Measurements from ENCODE around the gene DDX23. TPM values are rescaled to one million over a fixed set of nuclear protein-coding genes. Genes with fewer than 3 reads are reported as not detected.
"Not testable (repeated sequence)": the region's sequence is repeated elsewhere in the genome, so short reads cannot be mapped to it uniquely, and the experiment has no call there.

Gene DDX23
- total RNA-seq, 1 donor = 51.9 TPM

DNA sequence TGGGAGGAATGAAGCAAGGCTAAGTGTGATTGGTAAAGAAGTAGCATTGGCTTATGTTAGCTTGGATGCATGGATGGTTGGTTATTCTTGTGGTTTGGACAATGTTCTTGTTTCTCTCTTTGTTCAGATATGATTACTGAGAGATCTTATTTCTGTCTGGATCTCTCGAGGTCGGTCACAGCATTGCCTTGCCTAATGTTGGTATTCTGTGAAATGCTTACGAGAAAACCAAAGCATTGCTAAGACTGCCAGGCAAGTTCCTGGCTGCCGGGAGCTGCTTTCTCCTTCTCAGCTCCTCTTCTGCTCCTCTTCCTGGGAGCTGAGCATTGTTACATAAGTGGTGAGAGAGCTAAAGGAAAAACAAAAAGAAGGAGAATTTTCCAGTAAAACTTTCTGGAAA, 21.1 kb upstream of the DDX23 start:
- H3K9me3 ChIP-seq (ENCODE audit: low read depth, low read length) = no peaks in the 10 kb centered on the region
- no peaks in the 10 kb centered on the region for H3K4me1 ChIP-seq (ENCODE audit: insufficient read depth, low read length)
- no peak overlapping the region for H3K4me3 ChIP-seq (ENCODE audit: low read length)
- H3K27me3 ChIP-seq (ENCODE audit: insufficient read depth, low read length) = no peaks in the 10 kb centered on the region

DNA sequence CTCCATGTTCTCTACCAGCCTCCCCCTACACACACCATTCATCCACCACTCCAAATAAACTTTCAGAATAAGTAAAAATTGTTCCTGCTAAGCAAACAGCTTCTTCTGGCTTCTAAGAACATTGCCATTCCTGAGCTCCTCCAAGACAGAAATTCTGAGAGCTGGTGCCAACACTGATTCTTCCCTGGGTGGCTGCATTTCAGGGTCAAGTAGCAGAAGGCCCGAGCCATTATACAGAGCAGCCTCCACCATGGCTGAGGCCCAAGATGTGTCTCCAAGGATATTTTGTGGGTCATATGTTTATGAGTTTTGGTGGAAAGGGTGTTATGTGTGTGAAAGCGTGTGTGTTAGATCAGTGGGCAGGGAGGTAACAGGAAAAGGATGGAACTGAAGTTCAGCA, 17.2 kb upstream of the DDX23 start:
- Histone ChIP-seq H3K9me3 (ENCODE audit: low read depth, low read length) (no peaks in the 10 kb centered on the region), H3K4me3 (ENCODE audit: low read length) (no peak overlapping the region), H3K27me3 (ENCODE audit: insufficient read depth, low read length) (peaks cover 3% of the 10 kb centered on the region), H3K4me1 (ENCODE audit: insufficient read depth, low read length) (peaks cover 19% of the 10 kb centered on the region)

DNA sequence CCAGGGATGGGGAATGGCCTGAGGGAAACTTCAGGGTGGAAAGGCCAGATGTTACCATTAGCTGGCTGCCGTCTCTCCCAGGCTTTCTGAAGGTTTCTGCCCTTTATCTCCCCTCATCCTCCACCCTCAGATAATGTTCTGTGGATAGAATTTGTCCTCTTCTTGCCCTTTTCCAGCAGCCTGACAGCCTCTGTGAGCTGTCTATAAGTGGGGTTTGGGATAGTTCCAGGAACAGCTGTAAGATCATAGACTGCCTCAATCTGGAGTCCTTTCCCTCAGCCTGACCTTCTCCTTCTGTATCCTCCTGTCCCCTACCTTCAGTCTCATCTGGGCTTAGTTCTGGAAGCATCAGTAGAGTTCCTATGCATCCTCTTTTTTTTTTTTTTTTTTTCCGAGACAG, 16.5 kb upstream of the DDX23 start:
- Histone ChIP-seq H3K4me3 (ENCODE audit: low read length) (no peak overlapping the region), H3K27me3 (ENCODE audit: insufficient read depth, low read length) (peaks cover 10% of the 10 kb centered on the region), H3K9me3 (ENCODE audit: low read depth, low read length) (no peaks in the 10 kb centered on the region), H3K4me1 (ENCODE audit: insufficient read depth, low read length) (peaks cover 22% of the 10 kb centered on the region)

DNA sequence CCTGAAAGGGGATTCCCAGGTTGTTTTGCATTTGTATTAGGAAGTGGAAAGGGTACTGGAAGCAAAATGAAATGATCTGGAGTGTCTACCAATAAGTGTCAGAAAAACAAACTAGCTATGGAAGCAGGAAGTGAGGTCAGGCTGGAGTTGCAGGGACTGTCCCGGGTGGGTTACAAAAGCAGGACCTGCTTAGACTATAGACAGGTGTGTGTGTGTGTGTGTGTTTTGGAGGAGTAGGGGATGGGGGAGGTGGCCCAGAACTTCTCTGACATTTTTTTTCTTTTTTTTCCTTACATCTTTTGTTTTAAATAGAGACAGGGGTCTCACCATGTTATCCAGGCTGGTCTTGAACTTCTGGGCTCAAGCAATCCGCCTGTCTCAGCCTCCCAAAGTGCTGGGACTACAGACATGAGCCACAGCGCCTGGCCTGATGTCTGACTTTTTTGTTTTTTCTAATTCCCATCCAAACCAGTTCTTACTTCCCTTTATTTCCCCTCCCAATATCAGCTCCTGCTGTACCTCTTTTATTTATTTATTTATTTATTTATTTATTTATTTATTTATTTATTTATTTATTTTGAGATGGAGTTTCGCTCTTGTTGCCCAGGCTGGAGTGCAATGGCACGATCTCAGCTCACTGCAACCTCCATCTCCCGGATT, 14.2 kb upstream of the DDX23 start:
- H3K4me1 ChIP-seq (ENCODE audit: insufficient read depth, low read length) = peaks cover 22% of the 10 kb centered on the region
- peak overlapping the region; percentile 42 for H3K4me3 ChIP-seq (ENCODE audit: low read length)
- no peaks in the 10 kb centered on the region for H3K9me3 ChIP-seq (ENCODE audit: low read depth, low read length)
- peaks cover 11% of the 10 kb centered on the region for H3K27me3 ChIP-seq (ENCODE audit: insufficient read depth, low read length)

DNA sequence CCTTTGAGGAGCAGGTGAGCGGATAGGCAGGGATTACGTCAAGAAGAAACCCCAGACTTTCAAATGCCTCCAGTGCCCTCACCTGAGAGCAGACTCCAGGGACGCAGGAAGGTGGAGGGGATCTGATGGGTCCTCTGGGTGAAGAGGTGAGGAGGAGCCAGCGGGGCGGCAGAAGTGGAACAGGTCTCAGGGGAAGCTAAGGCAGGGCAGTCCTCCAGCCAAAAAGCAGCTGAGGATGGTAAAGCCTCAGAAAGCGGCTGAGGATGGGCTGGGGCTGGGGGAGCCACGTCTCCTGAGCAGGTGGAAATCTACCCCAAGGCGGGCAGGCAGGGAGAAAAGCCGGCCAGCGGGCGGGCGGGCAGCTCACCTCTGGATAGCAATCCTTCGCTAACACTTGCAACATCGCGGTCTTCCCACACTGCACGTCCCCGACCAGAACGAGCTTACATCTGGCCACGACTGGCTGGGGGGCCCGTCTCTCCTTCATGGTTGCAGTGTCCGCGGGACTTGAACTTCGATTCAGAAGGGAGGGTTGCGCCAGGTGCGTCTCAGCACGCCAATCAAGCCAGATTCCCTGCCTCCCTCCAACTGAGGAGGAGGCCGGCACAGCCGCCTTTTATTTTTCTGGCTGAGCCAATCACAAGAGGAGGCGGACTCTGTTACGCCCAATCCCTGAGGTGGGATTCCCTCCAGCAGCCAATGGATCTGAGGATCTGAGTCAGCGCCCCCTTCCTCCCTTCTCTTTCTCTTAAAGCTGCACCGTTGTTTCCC, 13.5 kb upstream of the DDX23 start, which contains the start of gene RND1:
RND1 (minus strand) TSS at position 590 of the 771 bp plus-strand sequence; CDS start at position 487, 103 bp downstream.
- Histone ChIP-seq H3K9me3 (ENCODE audit: low read depth, low read length) (no peaks in the 10 kb centered on the region), H3K27me3 (ENCODE audit: insufficient read depth, low read length) (peaks cover 11% of the 10 kb centered on the region), H3K4me1 (ENCODE audit: insufficient read depth, low read length) (peaks cover 22% of the 10 kb centered on the region), H3K4me3 (ENCODE audit: low read length) (peak within 1 kb of the TSS; percentile 42)

DNA sequence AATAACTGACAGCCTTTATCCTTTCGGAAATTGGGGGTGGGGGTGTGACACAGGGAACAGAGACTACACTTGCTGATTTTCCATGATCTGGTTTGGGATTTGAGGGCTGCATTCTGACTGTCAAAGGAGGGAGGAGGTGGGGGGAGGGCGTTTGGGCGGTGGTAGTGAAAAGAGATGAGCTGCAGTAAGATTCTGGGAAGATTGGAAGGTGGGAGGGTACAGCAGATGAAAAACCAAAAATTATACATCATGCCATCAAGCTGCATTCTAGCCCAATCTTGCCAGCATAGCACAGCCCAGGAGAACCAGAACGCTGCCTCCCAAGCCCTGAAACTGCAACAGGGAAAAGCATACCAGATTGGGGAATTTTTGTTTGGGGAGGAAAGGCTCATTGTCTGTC, 11.3 kb upstream of the DDX23 start:
- Histone ChIP-seq H3K27me3 (ENCODE audit: insufficient read depth, low read length) (peaks cover 11% of the 10 kb centered on the region), H3K4me1 (ENCODE audit: insufficient read depth, low read length) (peaks cover 22% of the 10 kb centered on the region), H3K4me3 (ENCODE audit: low read length) (no peak overlapping the region), H3K9me3 (ENCODE audit: low read depth, low read length) (no peaks in the 10 kb centered on the region)

DNA sequence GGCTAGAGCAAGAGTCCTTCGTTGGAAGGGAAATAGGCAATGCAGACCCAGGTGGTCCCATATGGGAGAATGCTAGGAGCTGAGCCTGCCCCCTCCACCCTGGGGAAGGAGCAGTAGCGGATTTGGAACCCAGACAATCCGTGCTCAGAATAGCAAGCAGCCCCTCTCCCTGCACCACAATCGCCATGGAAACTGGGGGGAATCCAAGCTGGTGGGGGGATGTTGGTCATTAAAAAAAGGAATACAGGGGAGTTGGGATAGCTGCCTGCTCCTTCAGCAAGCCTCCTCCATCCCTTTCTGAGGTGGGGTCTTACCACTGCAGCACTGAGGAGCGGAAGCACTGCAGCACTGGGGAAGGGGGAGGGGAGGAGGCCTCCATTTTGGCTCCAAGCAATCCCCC, 10.8 kb upstream of the DDX23 start:
- Histone ChIP-seq H3K4me3 (ENCODE audit: low read length) (no peak overlapping the region), H3K4me1 (ENCODE audit: insufficient read depth, low read length) (peaks cover 22% of the 10 kb centered on the region), H3K9me3 (ENCODE audit: low read depth, low read length) (no peaks in the 10 kb centered on the region), H3K27me3 (ENCODE audit: insufficient read depth, low read length) (peaks cover 11% of the 10 kb centered on the region)

DNA sequence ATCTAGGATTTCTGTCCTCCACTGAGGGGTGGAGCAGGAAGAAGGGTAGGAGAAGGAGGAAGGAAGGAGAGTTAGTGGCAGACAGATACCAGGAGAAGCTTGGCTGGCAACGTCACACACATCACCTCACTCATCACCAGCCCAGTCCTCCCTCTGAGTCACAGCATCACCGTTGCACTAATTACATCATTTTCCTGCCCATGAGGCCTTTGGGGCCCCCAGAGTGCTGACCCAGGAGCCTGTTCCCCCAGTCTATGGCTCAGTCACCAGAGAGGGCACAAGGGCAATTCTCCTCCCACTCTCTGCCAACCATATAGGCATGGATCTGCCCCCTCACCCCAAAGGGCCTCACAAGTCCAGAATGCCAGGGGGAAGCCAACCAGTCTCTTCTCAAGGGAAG, 9.1 kb upstream of the DDX23 start:
- Histone ChIP-seq H3K4me1 (ENCODE audit: insufficient read depth, low read length) (peaks cover 20% of the 10 kb centered on the region), H3K9me3 (ENCODE audit: low read depth, low read length) (no peaks in the 10 kb centered on the region), H3K4me3 (ENCODE audit: low read length) (no peak overlapping the region), H3K27me3 (ENCODE audit: insufficient read depth, low read length) (peaks cover 11% of the 10 kb centered on the region)

DNA sequence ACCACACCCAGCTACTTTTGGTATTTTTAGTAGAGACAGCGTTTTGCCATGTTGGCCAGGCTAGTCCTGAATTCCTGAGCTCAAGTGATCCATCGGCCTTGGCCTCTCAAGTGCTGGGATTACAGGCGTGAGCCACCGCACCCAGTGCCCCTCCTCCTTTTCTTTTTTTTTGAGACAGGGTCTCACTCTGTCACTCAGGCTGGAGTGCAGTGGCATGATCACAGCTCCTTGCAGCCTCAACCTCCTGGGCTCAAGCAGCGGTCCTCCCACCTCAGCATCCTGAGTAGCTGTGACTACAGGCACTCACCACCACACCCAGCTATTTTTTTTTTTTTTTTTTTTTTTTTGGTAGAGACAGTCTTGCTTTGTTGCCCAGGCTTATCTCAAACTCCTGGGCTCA, 8.3 kb upstream of the DDX23 start:
- H3K9me3 ChIP-seq (ENCODE audit: low read depth, low read length); H3K4me3 ChIP-seq (ENCODE audit: low read length): not testable (repeated sequence)
- Histone ChIP-seq H3K27me3 (ENCODE audit: insufficient read depth, low read length) (peaks cover 11% of the 10 kb centered on the region), H3K4me1 (ENCODE audit: insufficient read depth, low read length) (peaks cover 14% of the 10 kb centered on the region)

DNA sequence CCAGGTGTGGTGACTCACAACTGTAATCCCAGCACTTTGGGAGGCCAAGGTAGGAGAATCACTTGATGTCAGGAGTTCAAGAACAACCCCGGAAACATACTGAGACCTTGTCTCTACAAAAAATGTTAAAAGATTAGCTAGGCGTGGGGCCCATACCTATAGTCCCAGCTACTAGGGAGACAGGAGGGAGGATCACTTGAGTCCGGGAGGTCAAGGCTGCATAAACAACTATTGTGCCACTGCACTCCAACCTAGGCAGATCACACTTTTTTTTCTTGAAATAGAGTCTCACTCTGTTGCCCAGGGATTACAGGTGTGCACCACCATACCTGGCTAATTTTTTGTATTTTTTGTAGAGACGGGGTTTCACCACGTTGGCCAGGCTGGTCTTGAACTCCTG, 7.6 kb upstream of the DDX23 start:
- H3K4me1 ChIP-seq (ENCODE audit: insufficient read depth, low read length) = peaks cover 8% of the 10 kb centered on the region
- H3K4me3 ChIP-seq (ENCODE audit: low read length) = no peak overlapping the region
- H3K9me3 ChIP-seq (ENCODE audit: low read depth, low read length) = no peaks in the 10 kb centered on the region
- H3K27me3 ChIP-seq (ENCODE audit: insufficient read depth, low read length) = peaks cover 11% of the 10 kb centered on the region

DNA sequence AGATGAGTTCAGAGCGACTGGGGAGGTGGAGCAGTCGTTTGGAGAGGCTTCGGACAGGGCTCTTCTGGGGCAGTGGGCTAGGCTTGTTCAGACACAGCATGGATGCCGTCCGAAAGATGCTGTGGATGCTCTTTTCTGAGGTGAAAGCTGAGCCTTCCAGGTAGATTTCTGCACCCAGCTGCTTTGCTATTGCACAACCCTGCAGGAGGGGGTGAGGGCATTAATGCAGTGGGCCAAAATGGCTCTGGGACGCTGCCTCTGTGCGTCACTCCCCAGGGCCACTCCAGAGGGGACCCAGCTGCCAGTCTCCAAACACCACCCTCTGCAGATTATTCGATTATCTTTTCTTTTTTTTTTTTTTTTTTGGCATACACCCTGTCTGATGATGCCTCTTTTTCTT, 6.1 kb upstream of the DDX23 start:
- Histone ChIP-seq H3K27me3 (ENCODE audit: insufficient read depth, low read length) (no peaks in the 10 kb centered on the region), H3K9me3 (ENCODE audit: low read depth, low read length) (no peaks in the 10 kb centered on the region), H3K4me3 (ENCODE audit: low read length) (no peak overlapping the region), H3K4me1 (ENCODE audit: insufficient read depth, low read length) (peaks cover under 1% of the 10 kb centered on the region)

DNA sequence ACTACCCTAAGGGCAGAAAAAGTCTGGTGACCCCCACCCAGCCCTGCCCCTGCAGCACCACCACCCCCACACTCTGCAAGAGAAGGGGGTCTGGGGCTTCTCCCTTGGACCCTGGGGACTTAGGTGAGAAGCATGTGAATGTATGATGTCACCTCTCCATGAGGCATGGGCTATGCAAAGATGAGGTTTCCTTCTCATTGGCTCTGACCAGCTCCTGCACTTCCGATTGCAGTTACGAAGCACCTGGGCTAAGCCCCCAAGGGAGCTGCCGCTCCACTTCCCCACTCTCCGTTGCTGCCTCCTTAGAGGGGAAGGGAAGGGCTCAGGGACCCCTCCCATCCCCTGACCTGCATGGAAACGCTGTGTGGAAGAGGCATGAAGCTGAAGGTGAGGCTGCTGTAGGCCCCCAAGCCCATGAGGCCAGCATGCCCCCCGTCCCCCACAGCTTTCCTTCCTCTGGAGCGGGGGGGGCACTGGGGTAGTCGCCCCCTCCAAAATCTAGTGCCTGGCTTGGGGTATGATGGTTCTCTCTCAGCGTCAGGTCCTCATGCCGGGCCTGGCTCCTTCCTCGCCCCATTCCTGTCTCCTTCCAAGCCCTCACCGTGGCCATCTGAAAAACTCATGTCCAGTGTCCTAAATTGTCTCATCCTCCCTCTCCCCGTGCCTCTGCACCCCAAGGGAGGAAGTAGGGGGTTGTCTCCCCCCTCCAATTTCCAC, 5.5 kb upstream of the DDX23 start:
- Histone ChIP-seq H3K9me3 (ENCODE audit: low read depth, low read length) (no peaks in the 10 kb centered on the region), H3K4me1 (ENCODE audit: insufficient read depth, low read length) (peaks cover 6% of the 10 kb centered on the region), H3K27me3 (ENCODE audit: insufficient read depth, low read length) (no peaks in the 10 kb centered on the region), H3K4me3 (ENCODE audit: low read length) (no peak overlapping the region)

DNA sequence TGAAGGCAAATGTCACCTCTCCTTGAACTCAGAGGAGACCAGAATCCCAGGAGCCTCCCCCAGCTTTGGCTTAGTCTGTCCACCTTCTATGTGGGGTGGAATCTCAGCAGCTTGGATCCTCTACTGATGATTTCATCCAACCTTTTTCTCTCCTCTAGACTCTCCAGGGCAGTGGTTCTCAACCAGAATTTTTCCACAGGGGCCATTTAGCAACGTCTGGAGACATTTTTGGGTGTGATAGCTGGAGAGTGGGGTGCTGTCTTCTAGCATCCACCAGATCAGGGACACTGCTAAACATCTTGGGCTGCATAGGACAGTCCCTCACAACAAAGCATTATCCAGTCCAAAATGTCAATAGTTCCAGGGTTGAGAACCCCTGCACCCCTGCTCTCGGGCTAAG, 4.4 kb upstream of the DDX23 start:
- Histone ChIP-seq H3K4me1 (ENCODE audit: insufficient read depth, low read length) (peaks cover 10% of the 10 kb centered on the region), H3K4me3 (ENCODE audit: low read length) (no peak overlapping the region), H3K9me3 (ENCODE audit: low read depth, low read length) (no peaks in the 10 kb centered on the region), H3K27me3 (ENCODE audit: insufficient read depth, low read length) (no peaks in the 10 kb centered on the region)

DNA sequence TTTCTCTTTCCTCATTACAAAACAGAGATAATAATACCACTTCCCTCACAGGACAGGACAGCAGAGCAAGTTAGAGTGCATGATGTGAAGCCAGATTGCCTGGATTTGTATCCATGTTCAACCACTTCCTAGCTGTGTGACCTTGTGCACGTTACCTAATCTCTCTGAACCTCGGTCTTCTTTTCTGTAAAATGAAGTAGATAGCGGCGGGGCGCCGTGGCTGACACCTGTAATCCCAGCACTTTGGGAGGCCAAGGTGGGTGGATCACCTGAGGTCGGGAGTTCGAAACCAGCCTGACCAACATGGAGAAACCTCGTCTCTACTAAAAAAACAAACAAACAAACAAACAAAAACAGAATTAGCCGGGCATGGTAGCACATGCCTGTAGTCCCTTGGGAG, 3.0 kb upstream of the DDX23 start:
- peaks cover 25% of the 10 kb centered on the region for H3K4me1 ChIP-seq (ENCODE audit: insufficient read depth, low read length)
- not testable (repeated sequence) for H3K9me3 ChIP-seq (ENCODE audit: low read depth, low read length); H3K4me3 ChIP-seq (ENCODE audit: low read length)

DNA sequence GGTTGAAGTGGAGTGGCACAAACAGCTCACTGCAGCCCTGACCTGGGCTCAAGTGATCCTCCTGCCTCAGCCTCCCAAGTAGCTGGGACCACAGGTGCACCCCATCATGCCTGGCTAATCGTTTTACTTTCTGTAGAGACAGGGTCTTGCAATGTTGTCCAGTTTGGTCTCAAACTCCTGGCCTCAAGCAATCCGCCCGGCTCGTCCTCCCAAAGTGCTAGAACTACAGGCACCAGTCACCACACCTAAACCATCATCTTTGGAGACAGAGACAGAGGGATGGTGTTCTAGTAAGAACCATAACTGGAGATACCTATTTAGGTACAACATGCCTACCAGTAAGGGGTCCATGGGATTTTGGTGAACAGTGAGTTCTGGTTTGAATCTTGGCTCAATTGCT, 2.5 kb upstream of the DDX23 start:
- Histone ChIP-seq H3K4me3 (ENCODE audit: low read length) (no peak overlapping the region), H3K27me3 (ENCODE audit: insufficient read depth, low read length) (no peaks in the 10 kb centered on the region), H3K4me1 (ENCODE audit: insufficient read depth, low read length) (peaks cover 29% of the 10 kb centered on the region), H3K9me3 (ENCODE audit: low read depth, low read length) (no peaks in the 10 kb centered on the region)

More for the DNA sequence above, 3.0 kb upstream of the DDX23 start:
- not testable (repeated sequence) for H3K27me3 ChIP-seq (ENCODE audit: insufficient read depth, low read length)

Measured in mononuclear cell (primary cell).